T47D (cell line): ENCODE results near the gene ABLIM1.

Experiments
- DNase-seq, 2 experiments: peaks; one replicate each; pipeline versions ENCODE4 v3.0.0 to v3.0.0-alpha.2; 2011 to 2012; ENCODE audit warnings: low read depth in 1 of 2, low spot score in 1 of 2
- JUND ChIP-seq: IDR thresholded peaks from 2 replicates; pipeline ENCODE4 v1.6.1; 2012; ENCODE audit warnings: low read depth
- in situ Hi-C: cut with HindIII; loops from 2 replicates; pipeline ENCODE4 v1.10.0; 2016; ENCODE audit warnings: low sequenced_read_pairs, low pct_unique_long_range_greater_than_20kb

ABLIM1 gene

DNA sequence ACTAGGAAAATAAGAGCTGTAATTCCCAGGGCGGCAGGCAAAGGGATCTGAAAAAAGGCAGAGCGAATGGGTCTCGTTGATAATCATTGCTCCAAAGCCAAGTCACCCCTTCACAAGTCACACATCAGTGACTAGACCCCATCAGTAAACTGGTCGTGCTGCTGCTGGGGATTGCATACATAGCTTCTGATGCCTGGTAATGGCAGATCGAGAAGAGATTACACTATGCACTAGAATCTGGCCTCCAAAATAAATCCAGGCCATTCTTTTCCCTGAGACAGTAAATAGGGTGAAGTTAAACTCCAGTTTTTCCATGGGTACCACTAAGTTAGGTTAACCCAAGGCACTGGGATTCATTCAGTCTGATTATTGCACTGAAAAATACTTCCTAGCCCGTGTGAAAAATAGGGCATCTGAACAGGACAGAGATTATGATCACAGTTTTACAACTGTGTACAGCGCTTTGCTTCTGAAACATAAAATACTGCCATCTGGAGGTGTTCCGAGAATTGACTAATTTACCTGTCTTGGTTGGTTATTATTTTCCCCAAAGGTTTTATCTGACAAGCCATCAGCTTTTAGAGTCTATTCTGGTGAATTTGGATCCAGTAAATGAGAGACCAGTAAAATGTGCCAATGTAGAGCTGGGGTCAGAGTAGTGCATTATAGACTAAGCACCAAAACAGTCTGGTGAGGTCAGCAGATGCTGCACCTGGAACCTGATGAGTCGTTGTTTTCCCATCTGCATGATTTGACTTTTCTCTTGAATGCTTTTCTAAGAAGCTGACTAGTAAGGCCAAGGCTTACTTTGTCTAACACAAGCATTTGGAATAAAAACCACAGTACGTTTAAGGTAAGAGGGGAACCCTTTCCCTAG is 170.9 kb downstream of the ABLIM1 start:
- peak in 1 of 2 experiments; percentile 27 for DNase-seq
- TF ChIP-seq JUND, result no peak
- in situ Hi-C loops, result no loop called here

- no peak for DNase-seq
- in situ Hi-C loops, result no loop called here
- no peak for TF ChIP-seq JUND
Observed at GRCh38 chr10:114485696-114486400, 172.2 kb downstream of the ABLIM1 start.

DNA sequence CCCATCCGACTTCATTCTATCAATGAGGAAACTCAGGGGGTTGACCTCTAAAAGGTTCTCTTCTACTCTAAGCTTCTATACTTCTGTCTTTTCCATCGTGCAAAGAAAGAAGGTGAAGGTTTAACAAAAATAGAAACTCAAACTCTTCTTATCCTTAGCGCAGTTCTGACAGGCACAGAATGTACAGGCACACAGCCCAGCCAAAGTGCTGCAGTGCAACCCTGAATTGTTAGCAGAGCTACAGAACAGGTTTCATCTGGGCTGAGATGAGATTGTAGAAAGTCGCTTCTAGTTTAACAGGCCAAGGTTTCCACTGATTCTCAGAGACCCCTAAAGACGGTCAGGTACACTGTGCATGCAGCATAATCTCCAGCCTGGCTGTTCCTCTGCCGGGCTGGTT is 174.5 kb downstream of the ABLIM1 start:
- DNase-seq, result no peak
- no peak for TF ChIP-seq JUND
- in situ Hi-C loops, result no loop called here

DNA sequence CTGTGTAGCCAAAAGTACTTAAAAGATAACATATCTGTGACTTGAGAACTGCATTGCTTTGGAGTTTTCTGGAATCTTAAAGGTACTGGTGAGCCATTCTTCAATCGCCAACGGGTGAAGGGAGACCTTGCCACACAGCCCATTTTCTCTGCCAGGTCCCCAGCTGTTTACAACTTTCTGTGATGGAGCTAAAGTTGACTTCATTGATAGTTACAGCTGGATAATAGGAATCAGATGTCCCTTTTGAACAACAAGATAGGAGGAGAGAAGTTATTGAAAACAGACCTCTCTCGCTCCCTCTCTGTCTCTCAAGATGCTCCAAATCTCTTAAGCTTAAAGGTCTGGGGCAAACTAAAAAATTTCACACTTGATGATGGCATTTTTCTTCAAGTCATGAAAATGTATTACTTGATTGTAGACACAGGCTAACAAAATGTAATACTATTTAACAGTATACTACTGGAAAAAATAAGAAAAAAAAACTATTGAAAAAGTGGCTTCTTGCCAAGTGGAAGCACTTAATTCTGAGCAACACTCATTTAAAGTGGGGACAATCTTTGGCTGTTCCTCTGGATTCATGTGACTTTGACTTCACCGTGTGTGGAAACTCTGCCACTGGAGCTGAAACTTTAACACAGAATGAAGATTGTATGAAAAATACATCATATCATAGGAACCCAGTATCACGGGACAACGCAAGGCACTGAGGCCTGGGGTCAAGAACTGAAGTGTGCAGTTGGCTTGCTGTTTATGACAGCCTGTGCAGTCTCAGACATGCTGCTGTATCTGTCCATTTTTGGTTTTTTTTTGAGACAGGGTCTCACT is 175.4 kb downstream of the ABLIM1 start:
- TF ChIP-seq JUND, result no peak
- DNase-seq, result no peak
- in situ Hi-C loops, result no loop called here

DNA sequence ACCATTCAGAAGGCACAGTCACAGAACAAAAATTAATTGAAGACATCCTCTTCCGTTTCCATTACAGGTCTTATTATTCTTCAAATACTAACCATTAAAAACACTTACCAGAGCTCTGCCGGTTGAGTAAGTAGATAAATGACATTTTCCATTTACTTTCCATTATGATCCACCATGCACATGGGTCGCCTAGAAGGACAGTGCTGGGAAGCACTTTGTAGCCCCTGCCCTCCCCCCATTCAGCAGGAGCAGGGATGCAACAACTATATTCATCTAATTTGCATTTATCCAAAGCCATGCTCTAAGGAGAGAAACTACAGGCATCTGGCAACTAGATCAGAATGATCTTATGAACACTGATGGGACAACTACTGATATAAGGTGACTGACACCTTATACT is 177.0 kb downstream of the ABLIM1 start:
- in situ Hi-C loops, result no loop called here
- DNase-seq, result no peak
- no peak for TF ChIP-seq JUND

DNA sequence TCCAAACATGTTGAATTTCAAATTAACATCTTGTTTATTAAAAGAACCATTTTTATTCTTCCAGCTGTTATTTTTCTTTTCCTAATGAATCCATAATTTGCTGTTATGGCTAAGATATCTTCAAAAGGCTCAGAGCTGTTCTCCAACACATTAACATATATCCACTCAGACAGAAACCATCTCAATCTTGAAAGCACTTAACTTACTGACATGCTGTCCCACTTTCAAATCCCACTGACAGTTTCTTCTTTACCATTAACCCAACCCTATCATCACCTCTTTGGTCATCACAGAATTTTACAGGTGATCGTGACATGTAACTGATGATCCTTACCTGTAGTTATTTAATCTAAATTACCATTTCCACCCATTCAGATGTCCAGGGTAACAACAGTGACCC is 178.2 kb downstream of the ABLIM1 start:
- no peak for TF ChIP-seq JUND
- DNase-seq, result no peak
- in situ Hi-C loops, result no loop called here

DNA sequence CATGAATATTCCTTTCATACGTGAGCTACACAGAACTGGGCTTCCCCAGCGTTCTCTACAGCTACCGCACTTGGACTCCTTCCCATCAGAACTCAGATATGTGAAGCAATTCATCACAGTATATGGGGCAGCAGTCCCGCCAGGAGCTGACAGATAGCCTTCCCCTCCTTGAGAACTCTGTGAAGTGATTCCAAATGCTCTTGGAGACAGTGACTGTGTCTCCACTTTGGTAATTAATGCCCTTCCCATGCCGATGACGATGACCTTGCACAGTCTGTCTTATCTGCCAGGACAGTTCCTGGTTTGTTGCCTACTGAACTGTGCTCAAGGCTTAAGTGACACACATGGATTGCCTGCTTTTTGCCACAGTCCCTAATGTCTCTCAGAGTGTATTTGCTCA is 178.8 kb downstream of the ABLIM1 start:
- in situ Hi-C loops, result no loop called here
- no peak for TF ChIP-seq JUND
- no peak for DNase-seq

- in situ Hi-C loops, result no loop called here
Observed at GRCh38 chr10:114478281-114478680, 179.8 kb downstream of the ABLIM1 start.

DNA sequence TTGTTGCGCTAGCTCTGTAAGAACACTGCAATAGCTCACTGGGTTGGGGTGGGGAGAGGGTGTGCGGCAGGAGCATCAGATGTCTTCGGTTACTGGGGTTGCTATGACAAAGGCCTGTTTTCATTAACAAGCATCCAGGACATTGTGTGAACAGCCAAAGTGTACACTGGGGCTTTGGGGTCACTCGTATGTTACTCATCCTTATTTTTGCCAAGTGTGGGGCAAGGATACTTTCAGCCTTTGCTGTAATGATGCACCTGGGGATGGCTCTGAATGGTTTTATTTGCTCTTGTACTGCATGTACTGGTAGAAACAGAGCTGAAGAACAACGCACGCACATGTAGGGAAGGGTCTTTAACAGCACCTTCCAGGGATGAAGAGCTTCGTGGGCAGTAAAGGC is 180.8 kb downstream of the ABLIM1 start:
- DNase-seq, result no peak
- in situ Hi-C loops, result no loop called here
- no peak for TF ChIP-seq JUND

More at GRCh38 chr10:114478281-114478680, 179.8 kb downstream of the ABLIM1 start:
- TF ChIP-seq JUND, result no peak
- no peak for DNase-seq

- in situ Hi-C loops, result no loop called here
Observed at GRCh38 chr10:114474989-114475388, 183.1 kb downstream of the ABLIM1 start.

GRCh38 chr10:114473776-114474175 is 184.3 kb downstream of the ABLIM1 start:
- no peak for DNase-seq
- TF ChIP-seq JUND, result no peak
- in situ Hi-C loops, result no loop called here

More at GRCh38 chr10:114474989-114475388, 183.1 kb downstream of the ABLIM1 start:
- TF ChIP-seq JUND, result no peak
- no peak for DNase-seq

DNA sequence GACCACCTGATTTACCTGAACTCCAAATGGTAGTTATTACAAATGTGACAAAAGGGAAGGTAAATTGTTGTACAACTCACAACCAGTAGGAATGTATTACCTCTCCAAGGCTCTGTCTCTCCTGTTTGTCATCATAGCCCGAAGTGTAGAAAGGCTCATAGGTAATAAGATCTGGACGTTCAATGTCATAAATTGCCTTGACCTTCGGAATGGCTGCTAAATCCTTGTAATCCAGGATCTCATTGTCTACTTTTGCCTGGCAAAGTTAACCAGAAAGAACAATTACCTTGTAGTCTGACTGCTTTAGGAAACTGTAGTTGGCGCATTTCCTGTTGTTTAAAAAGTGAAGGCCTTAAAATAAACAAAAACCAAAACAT is 185.2 kb downstream of the ABLIM1 start:
- no peak for DNase-seq
- in situ Hi-C loops, result no loop called here
- TF ChIP-seq JUND, result no peak
